HepG2 (cell line): ENCODE data around the gene PDGFRB. TPM values are rescaled to one million over a fixed set of nuclear protein-coding genes. Genes with fewer than 3 reads are reported as not detected.

ENCODE experiments used
- ATAC-seq: fragments of 200-7000 bp; cut with Tn5 transposase; 3 replicates; pipeline ENCODE4 v1.9.1; 2020; ENCODE audit warnings: mild to moderate bottlenecking, moderate library complexity
- Bru-seq: library from RNA; stranded (reverse); fragments of 400-500 nt; gene quantifications from one replicate; lab custom pipeline; 2021; lab: Mats Ljungman, UMichigan
- BruChase-seq, 2 experiments: library from RNA; stranded (reverse); fragments of 400-500 nt; gene quantifications; one replicate each; lab custom pipeline; 2021; lab: Mats Ljungman, UMichigan
- BruUV-seq: library from RNA; stranded (reverse); fragments of 400-500 nt; replicated peaks from 2 replicates; lab custom pipeline; 2021; lab: Mats Ljungman, UMichigan
- CTCF ChIA-PET: fragments of 300-600 bp; formaldehyde crosslinking; extraction: SDS; loops from one replicate; lab custom pipeline; 2021; ENCODE audit warnings: low total read pairs, inconsistent platforms, low intra/inter-chr PET ratio; lab: Yijun Ruan, JAX
- POLR2A ChIA-PET: fragments of 350-600 bp; sonication (Branson Sonifier 250); formaldehyde crosslinking; loops from one replicate; lab custom pipeline; 2020; ENCODE audit warnings: antibody characterized with exemption, inconsistent platforms; lab: Yijun Ruan, JAX
- DNase-seq: peaks from one replicate; pipeline ENCODE4 v3.0.0-alpha.2; 2015; ENCODE audit warnings: low spot score
- FAIRE-seq: peaks from 3 replicates; lab custom pipeline; 2011; peaks lifted over from hg19 to GRCh38; lab: Jason Lieb, UNC
- H2AFZ ChIP-seq: one replicate; pipeline ENCODE4 v1.6.1; 2011; ENCODE audit warnings: low read length, inconsistent platforms
- H3K27ac ChIP-seq: fragments of 300-600 bp; 3 replicates; pipeline ENCODE4 v1.8.0; 2011; ENCODE audit warnings: mixed run types, mild to moderate bottlenecking, mixed read lengths, low read length, inconsistent platforms; ENCODE audit not compliant: insufficient read depth; ENCODE audit errors: extremely low read length
- H3K27me3 ChIP-seq, 2 experiments: fragments of 200-600 bp in 1 of 2; 2 replicates in 1 of 2; 3 replicates in 1 of 2; pipeline versions ENCODE4 v1.6.0 to v1.8.0; 2011; ENCODE audit warnings: low read length in 2 of 2, mild to moderate bottlenecking in 2 of 2, moderate library complexity in 2 of 2, inconsistent platforms in 1 of 2; ENCODE audit not compliant: insufficient read depth in 2 of 2, control insufficient read depth in 1 of 2
- H3K36me3 ChIP-seq, 2 experiments: fragments of 200-600 bp in 1 of 2; replicated peaks in 1 of 2; 2 replicates in 1 of 2; 3 replicates in 1 of 2; pipeline versions ENCODE4 v1.5.1 to v1.8.0; 2011; ENCODE audit warnings: low read length in 2 of 2, inconsistent platforms in 1 of 2; ENCODE audit not compliant: insufficient read depth in 2 of 2, control insufficient read depth in 1 of 2
- H3K4me1 ChIP-seq: 2 replicates; pipeline ENCODE4 v1.5.1; 2012; ENCODE audit warnings: low read length, inconsistent platforms; ENCODE audit not compliant: insufficient read depth
- H3K4me2 ChIP-seq: 2 replicates; pipeline ENCODE4 v1.6.0; 2011; ENCODE audit warnings: low read depth, low read length, inconsistent platforms
- H3K4me3 ChIP-seq, 3 experiments: fragments of 200-600 bp in 1 of 3; sonication (generic), shearing (Covaris generic) in 1 of 3; replicated peaks in 1 of 3; 2 replicates each; pipeline ENCODE4 v1.5.1; 2011 to 2016; ENCODE audit warnings: low read length in 3 of 3, inconsistent platforms in 2 of 3, low read depth in 2 of 3, mild to moderate bottlenecking in 2 of 3, control low read depth in 1 of 3, mixed read lengths in 1 of 3; ENCODE audit not compliant: insufficient read depth in 1 of 3
- H3K79me2 ChIP-seq: one replicate; pipeline ENCODE4 v1.6.1; 2011; ENCODE audit warnings: low read length, inconsistent platforms; ENCODE audit not compliant: insufficient read depth
- H3K9ac ChIP-seq: 2 replicates; pipeline ENCODE4 v1.6.0; 2011; ENCODE audit warnings: mild to moderate bottlenecking, low read depth, low read length, inconsistent platforms; ENCODE audit not compliant: insufficient read depth
- H3K9me3 ChIP-seq: 2 replicates; pipeline ENCODE4 v1.5.1; 2012; ENCODE audit warnings: mild to moderate bottlenecking, low read length
- H4K20me1 ChIP-seq: 2 replicates; pipeline ENCODE4 v1.6.0; 2011; ENCODE audit warnings: inconsistent platforms, mild to moderate bottlenecking, low read length, moderate library complexity; ENCODE audit not compliant: insufficient read depth
- ELF1 ChIP-seq: sonication (generic); formaldehyde crosslinking; IDR thresholded peaks from 2 replicates; pipeline ENCODE4 v1.4.0; 2020; ENCODE audit warnings: missing genetic modification reagents
- MTA3 ChIP-seq: sonication (generic); formaldehyde crosslinking; IDR thresholded peaks from 2 replicates; pipeline ENCODE4 v1.4.0; 2020; ENCODE audit warnings: missing genetic modification reagents
- NFYB ChIP-seq: sonication (generic); formaldehyde crosslinking; IDR thresholded peaks from 2 replicates; pipeline ENCODE4 v1.4.0; 2020; ENCODE audit warnings: missing genetic modification reagents
- XRCC5 ChIP-seq: fragments of 200-400 bp; formaldehyde crosslinking; optimal IDR thresholded peaks from 2 replicates; pipeline ENCODE3; 2017; ENCODE audit warnings: mild to moderate bottlenecking, low read length
- ZFP36 ChIP-seq: fragments of 150-350 bp; IDR thresholded peaks from 2 replicates; pipeline ENCODE4 v1.6.1; 2018; ENCODE audit warnings: borderline replicate concordance, low read length, low read depth; ENCODE audit not compliant: partially characterized antibody
- WGBS: methylation state at CpG from one replicate; pipeline ENCODE4 v1.1.6; 2017; ENCODE audit warnings: low lambda C conversion rate; 5-methylcytosine and 5-hydroxymethylcytosine counted together
- in situ Hi-C: cut with HindIII; loops from 2 replicates; pipeline ENCODE4 v1.10.0; 2017; ENCODE audit warnings: low pct_unique_long_range_greater_than_20kb; ENCODE audit not compliant: extremely low pct_ligation_motif_present
- intact Hi-C: fragments of 100-400 bp; cut with micrococcal nuclease; formaldehyde crosslinking; loops from one replicate; pipeline ENCODE4 v1.10.0; 2022; ENCODE audit not compliant: unreplicated experiment
- long read RNA-seq, 2 experiments: library from RNA in 1 of 2; library from polyadenylated mRNA in 1 of 2; stranded (forward) in 1 of 2; unstranded in 1 of 2; transcript quantifications; one replicate each; pipeline ENCODE4 v2.0.0, GENCODE V29; 2019 to 2022
- polyA minus RNA-seq, 3 experiments: library from RNA; depleted of rRNA, polyadenylated mRNA; stranded (reverse); fragments of >200 nt; gene quantifications; 2 replicates each; pipeline ENCODE4 v1.2.3, GENCODE V29; 2011; ENCODE audit warnings: low replicate concordance in 1 of 3
- polyA plus RNA-seq, 8 experiments: library from polyadenylated mRNA; depleted of rRNA in 3 of 8; stranded (reverse) in 7 of 8; unstranded in 1 of 8; fragments of >200 nt; fragmentation: Illumina TruSeq in 4 of 8; extraction: Trizol in 4 of 8; gene quantifications; 2 replicates each; pipeline versions ENCODE4 v1.2.1 to v1.2.3, GENCODE V29; 2011 to 2016; ENCODE audit warnings: low read depth in 4 of 8, missing spikeins in 1 of 8, mixed read lengths in 1 of 8; ENCODE audit not compliant: insufficient read depth in 1 of 8
- total RNA-seq, 5 experiments: library from RNA; depleted of rRNA; stranded (reverse); fragments of >200 nt; fragmentation: Illumina TruSeq; extraction: Trizol; gene quantifications; 2 replicates each; pipeline ENCODE4 v1.2.3, GENCODE V29; 2016; ENCODE audit warnings: low read depth in 1 of 5
- TF ChIP-seq, protein P1 (sequence below): sonication (generic); formaldehyde crosslinking; IDR thresholded peaks from 2 replicates; pipeline ENCODE4 v1.5.1; 2020; ENCODE audit warnings: mild to moderate bottlenecking, missing genetic modification reagents, moderate library complexity

The PDGFRB gene
- total RNA-seq (2016; rRNA removed; fragmentation: Illumina TruSeq; extraction: Trizol), result 1.5 and 4.0 TPM in 2 replicates
- 1.3 and 1.5 TPM in 2 replicates for total RNA-seq (2016; cell fraction: cytosol; rRNA removed; fragmentation: Illumina TruSeq; extraction: Trizol; ENCODE audit: low read depth)
- 2.3 and 5.0 TPM in 2 replicates for total RNA-seq (2016; cell fraction: insoluble cytoplasmic fraction; rRNA removed; fragmentation: Illumina TruSeq; extraction: Trizol)
- total RNA-seq (2016; cell fraction: membrane; rRNA removed; fragmentation: Illumina TruSeq; extraction: Trizol), result 2.2 and 3.9 TPM in 2 replicates
- 3.0 and 4.6 TPM in 2 replicates for total RNA-seq (2016; cell fraction: nucleus; rRNA removed; fragmentation: Illumina TruSeq; extraction: Trizol)
- polyA plus RNA-seq (2011; rRNA removed), result 15.3 and 21.0 TPM in 2 replicates
- polyA plus RNA-seq (2011; cell fraction: cytosol; rRNA removed), result 8.7 and 14.4 TPM in 2 replicates
- 26.2 and 40.5 TPM in 2 replicates for polyA plus RNA-seq (2011; cell fraction: nucleus; rRNA removed)
- 6.3 and 14.3 TPM in 2 replicates for polyA plus RNA-seq (2012)
- 0.71 and 1.4 TPM in 2 replicates for polyA plus RNA-seq (2016; cell fraction: cytosol; fragmentation: Illumina TruSeq; extraction: Trizol; ENCODE audit: low read depth)
- polyA plus RNA-seq (2016; cell fraction: insoluble cytoplasmic fraction; fragmentation: Illumina TruSeq; extraction: Trizol; ENCODE audit: low read depth), result 1.6 TPM in 2 replicates
- 1.5 and 1.7 TPM in 2 replicates for polyA plus RNA-seq (2016; cell fraction: membrane; fragmentation: Illumina TruSeq; extraction: Trizol; ENCODE audit: low read depth)
- 3.9 TPM in 2 replicates for polyA plus RNA-seq (2016; cell fraction: nucleus; fragmentation: Illumina TruSeq; extraction: Trizol; ENCODE audit: insufficient read depth, low read depth)
- polyA minus RNA-seq (2011; rRNA and poly(A)+ RNA removed; ENCODE audit: low replicate concordance), result 9.0 and 60.1 TPM in 2 replicates
- polyA minus RNA-seq (2011; cell fraction: cytosol; rRNA and poly(A)+ RNA removed), result 6.6 and 10.6 TPM in 2 replicates
- polyA minus RNA-seq (2011; cell fraction: nucleus; rRNA and poly(A)+ RNA removed), result 24.5 and 47.1 TPM in 2 replicates
- percentile 35 among the genes with signal in this experiment for Bru-seq, nascent RNA
- percentile 44 among the genes with signal in this experiment for BruChase-seq, experiment 1, labeled RNA remaining after a 6-hour chase
- BruChase-seq, experiment 2, labeled RNA remaining after a 2-hour chase, result percentile 35 among the genes with signal in this experiment
- long read RNA-seq, experiment 1, partial matches to known transcripts, result 0 of 5 reads
- long read RNA-seq, experiment 1, other reads (novel, unspliced or antisense), result 5 of 5 reads
- long read RNA-seq, experiment 2, partial matches to known transcripts, result 11 of 18 reads
- long read RNA-seq, experiment 2, other reads (novel, unspliced or antisense), result 7 of 18 reads

DNA sequence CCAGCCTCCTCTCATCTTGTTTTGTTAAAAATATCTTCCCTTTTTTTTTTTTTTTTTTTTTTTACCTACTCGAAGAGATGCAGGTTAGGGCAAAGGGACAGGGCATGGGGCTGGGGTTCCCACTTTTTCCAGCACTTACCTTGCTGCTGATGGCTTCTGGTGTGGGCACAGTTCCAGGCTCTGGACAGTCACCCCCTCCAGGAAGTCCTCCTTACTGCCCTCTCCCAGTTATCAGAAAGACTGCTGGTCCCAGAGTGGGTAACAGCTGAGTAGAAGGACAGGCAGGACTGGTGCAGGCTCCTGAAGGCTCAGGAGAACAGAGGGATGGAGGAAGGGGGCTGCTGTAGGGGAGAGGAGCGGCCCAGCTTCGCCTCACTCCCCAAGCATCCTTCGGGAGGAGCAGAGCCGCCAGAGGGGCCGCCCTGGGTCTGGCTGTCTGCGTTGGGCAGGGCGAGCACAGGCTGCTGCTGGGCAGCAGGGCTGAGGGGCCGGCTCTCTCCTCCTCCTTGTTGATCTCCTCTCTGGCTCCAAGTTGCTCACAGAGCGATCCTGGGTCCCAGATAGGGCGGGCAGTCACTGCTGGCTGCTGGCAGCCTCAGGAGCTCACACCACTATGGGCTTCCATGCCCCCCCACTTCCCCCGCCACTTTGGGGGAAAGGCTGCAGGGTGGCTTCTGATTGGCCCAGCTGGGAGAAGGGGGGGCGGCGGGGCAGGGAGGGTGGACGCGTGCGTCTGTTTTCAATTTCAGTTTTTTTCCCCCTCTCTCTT, at the start of gene PDGFRB:
Gene PDGFRB, minus strand, starts transcription at position 588 of the 769 bp plus-strand sequence. CDS start 18,798 bp downstream, outside the sequence.
- BruUV-seq, result no TSS peak
- ChIA-PET CTCF (no interaction called here), POLR2A (interaction anchor here (5.2 kb wide), 1 partner anchor 17 kb away, joined by 31 read pairs; no protein-coding TSS in a partner anchor)
- H4K20me1 ChIP-seq, result no peaks in the 10 kb centered on the region
- no peaks in the 10 kb centered on the region for H3K9me3 ChIP-seq
- no peak within 1 kb of the TSS for H3K27ac ChIP-seq
- 27% methylated on average over 13 of the region's 17 CpGs for WGBS
- no peak for FAIRE-seq
- in situ Hi-C loops, result no loop called here
- TF ChIP-seq NFYB (CRISPR knock-in tag), result 0 out of 2 replicates have a peak, but pooled peaks have one; percentile 12
- TF ChIP-seq, protein P1, sequence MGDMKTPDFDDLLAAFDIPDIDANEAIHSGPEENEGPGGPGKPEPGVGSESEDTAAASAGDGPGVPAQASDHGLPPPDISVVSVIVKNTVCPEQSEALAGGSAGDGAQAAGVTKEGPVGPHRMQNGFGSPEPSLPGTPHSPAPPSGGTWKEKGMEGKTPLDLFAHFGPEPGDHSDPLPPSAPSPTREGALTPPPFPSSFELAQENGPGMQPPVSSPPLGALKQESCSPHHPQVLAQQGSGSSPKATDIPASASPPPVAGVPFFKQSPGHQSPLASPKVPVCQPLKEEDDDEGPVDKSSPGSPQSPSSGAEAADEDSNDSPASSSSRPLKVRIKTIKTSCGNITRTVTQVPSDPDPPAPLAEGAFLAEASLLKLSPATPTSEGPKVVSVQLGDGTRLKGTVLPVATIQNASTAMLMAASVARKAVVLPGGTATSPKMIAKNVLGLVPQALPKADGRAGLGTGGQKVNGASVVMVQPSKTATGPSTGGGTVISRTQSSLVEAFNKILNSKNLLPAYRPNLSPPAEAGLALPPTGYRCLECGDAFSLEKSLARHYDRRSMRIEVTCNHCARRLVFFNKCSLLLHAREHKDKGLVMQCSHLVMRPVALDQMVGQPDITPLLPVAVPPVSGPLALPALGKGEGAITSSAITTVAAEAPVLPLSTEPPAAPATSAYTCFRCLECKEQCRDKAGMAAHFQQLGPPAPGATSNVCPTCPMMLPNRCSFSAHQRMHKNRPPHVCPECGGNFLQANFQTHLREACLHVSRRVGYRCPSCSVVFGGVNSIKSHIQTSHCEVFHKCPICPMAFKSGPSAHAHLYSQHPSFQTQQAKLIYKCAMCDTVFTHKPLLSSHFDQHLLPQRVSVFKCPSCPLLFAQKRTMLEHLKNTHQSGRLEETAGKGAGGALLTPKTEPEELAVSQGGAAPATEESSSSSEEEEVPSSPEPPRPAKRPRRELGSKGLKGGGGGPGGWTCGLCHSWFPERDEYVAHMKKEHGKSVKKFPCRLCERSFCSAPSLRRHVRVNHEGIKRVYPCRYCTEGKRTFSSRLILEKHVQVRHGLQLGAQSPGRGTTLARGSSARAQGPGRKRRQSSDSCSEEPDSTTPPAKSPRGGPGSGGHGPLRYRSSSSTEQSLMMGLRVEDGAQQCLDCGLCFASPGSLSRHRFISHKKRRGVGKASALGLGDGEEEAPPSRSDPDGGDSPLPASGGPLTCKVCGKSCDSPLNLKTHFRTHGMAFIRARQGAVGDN, result peak; percentile 30
- no peak for TF ChIP-seq MTA3 (CRISPR knock-in tag)
- peak; percentile 43 for TF ChIP-seq ZFP36
- TF ChIP-seq XRCC5, result peak; percentile 11
- TF ChIP-seq ELF1 (CRISPR knock-in tag), result no peak
- no peak within 1 kb of the TSS for H3K9ac ChIP-seq
- H3K4me1 ChIP-seq, result peaks cover 77% of the 10 kb centered on the region
- peak within 1 kb of the TSS; percentile 33; the same call in 1 of the 2 replicates for H3K4me2 ChIP-seq
- ATAC-seq, result peak; percentile 13; the same call in 2 of the 3 replicates
- H3K4me3 ChIP-seq, result no peak within 1 kb of the TSS; a peak in 1 of 6 replicates
- intact Hi-C loops, result no loop called here
- H3K36me3 ChIP-seq, result no peaks in the 10 kb centered on the region
- DNase-seq, result no peak
- H2AFZ ChIP-seq, result no peak within 1 kb of the TSS
- H3K79me2 ChIP-seq, result no peaks in the 10 kb centered on the region
- peaks cover 2 to 35% of the 10 kb centered on the region in 2 experiments; a peak in 3 of 5 replicates for H3K27me3 ChIP-seq
